CD14-positive monocyte (primary cell): ENCODE measurements around the gene SLC9A8. TPM values are rescaled to one million over a fixed set of nuclear protein-coding genes. Genes with fewer than 3 reads are reported as not detected.

Experiments
- DNase-seq, 3 donors: peaks; one replicate each; pipeline ENCODE4 v3.0.0-alpha.2; 2011 to 2022
- H2AFZ ChIP-seq: 2 replicates; pipeline ENCODE4 v1.6.0; 2012; ENCODE audit warnings: mild to moderate bottlenecking, low read depth, low read length, inconsistent platforms; ENCODE audit not compliant: insufficient read depth, poor library complexity, severe bottlenecking
- H3K27ac ChIP-seq, 2 donors: 1 replicate in 1 of 2; 2 replicates in 1 of 2; pipeline ENCODE4 v1.5.1; 2012 to 2013; ENCODE audit warnings: low read length in 2 of 2, control low read depth in 1 of 2, inconsistent platforms in 1 of 2, low read depth in 1 of 2, mild to moderate bottlenecking in 1 of 2
- H3K27me3 ChIP-seq, 2 donors: one replicate each; pipeline versions ENCODE4 v1.6.0 to v1.6.1; 2011 to 2013; ENCODE audit warnings: low read length in 2 of 2; ENCODE audit not compliant: control insufficient read depth in 2 of 2, insufficient read depth in 2 of 2
- H3K36me3 ChIP-seq, 2 donors: replicated peaks in 1 of 2; 1 replicate in 1 of 2; 2 replicates in 1 of 2; pipeline versions ENCODE4 v1.5.1 to v1.6.1; 2012 to 2013; ENCODE audit warnings: low read length in 2 of 2, control low read depth in 1 of 2, inconsistent platforms in 1 of 2, mild to moderate bottlenecking in 1 of 2; ENCODE audit not compliant: insufficient read depth in 2 of 2, control insufficient read depth in 1 of 2
- H3K4me1 ChIP-seq, 2 donors: 1 replicate in 1 of 2; 2 replicates in 1 of 2; pipeline versions ENCODE4 v1.5.1 to v1.6.1; 2012 to 2013; ENCODE audit warnings: low read length in 2 of 2, control low read depth in 1 of 2, inconsistent platforms in 1 of 2, mild to moderate bottlenecking in 1 of 2, moderate library complexity in 1 of 2; ENCODE audit not compliant: insufficient read depth in 2 of 2, control insufficient read depth in 1 of 2
- H3K4me2 ChIP-seq: replicated peaks from 2 replicates; pipeline ENCODE3; 2012; ENCODE audit warnings: low read length, moderate library complexity, mild to moderate bottlenecking; ENCODE audit not compliant: poor library complexity, severe bottlenecking; ENCODE audit errors: extremely low read depth
- H3K4me3 ChIP-seq, 3 experiments: fragments of 200-600 bp in 1 of 3; sonication (generic) in 1 of 3; replicated peaks in 1 of 3; 1 replicate in 2 of 3; 2 replicates in 1 of 3; pipeline ENCODE4 v1.5.1; 2011 to 2013; ENCODE audit warnings: low read length in 3 of 3, mild to moderate bottlenecking in 3 of 3, control low read depth in 2 of 3, low read depth in 2 of 3, inconsistent platforms in 1 of 3, moderate library complexity in 1 of 3
- H3K79me2 ChIP-seq: 2 replicates; pipeline ENCODE4 v1.6.0; 2012; ENCODE audit warnings: mild to moderate bottlenecking, control low read depth, inconsistent platforms, low read length, moderate library complexity; ENCODE audit not compliant: insufficient read depth
- H3K9ac ChIP-seq: 2 replicates; pipeline ENCODE4 v1.6.0; 2017; ENCODE audit warnings: low read length, mild to moderate bottlenecking; ENCODE audit not compliant: insufficient read depth, poor library complexity, severe bottlenecking
- H3K9me3 ChIP-seq, 2 donors: replicated peaks in 1 of 2; 1 replicate in 1 of 2; 2 replicates in 1 of 2; pipeline versions ENCODE4 v1.5.1 to v1.6.1; 2012 to 2013; ENCODE audit warnings: low read length in 2 of 2, control low read depth in 1 of 2; ENCODE audit not compliant: control insufficient read depth in 1 of 2, insufficient read depth in 1 of 2
- H4K20me1 ChIP-seq: 2 replicates; pipeline ENCODE4 v1.6.0; 2012; ENCODE audit warnings: mild to moderate bottlenecking, low read length, control low read depth, moderate library complexity; ENCODE audit not compliant: insufficient read depth
- H3K27ac Mint-ChIP-seq, 7 donors: one replicate each; pipeline ENCODE4 v1.8.0; 2020; ENCODE audit warnings: mild to moderate bottlenecking in 7 of 7, mixed read lengths in 7 of 7, moderate library complexity in 6 of 7, inconsistent platforms in 2 of 7
- H3K27me3 Mint-ChIP-seq, 3 donors: one replicate each; pipeline ENCODE4 v1.8.0; 2021 to 2022; ENCODE audit warnings: low read depth in 3 of 3, mild to moderate bottlenecking in 3 of 3, mixed read lengths in 3 of 3, moderate library complexity in 3 of 3, inconsistent platforms in 1 of 3
- H3K36me3 Mint-ChIP-seq, 2 donors: one replicate each; pipeline ENCODE4 v1.8.0; 2020; ENCODE audit warnings: mixed read lengths in 2 of 2, inconsistent platforms in 1 of 2, mild to moderate bottlenecking in 1 of 2
- H3K4me1 Mint-ChIP-seq: one replicate; pipeline ENCODE4 v1.8.0; 2020; ENCODE audit warnings: mild to moderate bottlenecking, mixed read lengths
- H3K4me3 Mint-ChIP-seq, 2 donors: one replicate each; pipeline ENCODE4 v1.8.0; 2020; ENCODE audit warnings: mild to moderate bottlenecking in 2 of 2, mixed read lengths in 2 of 2, moderate library complexity in 1 of 2
- H3K9me3 Mint-ChIP-seq, 7 donors: one replicate each; pipeline ENCODE4 v1.8.0; 2020 to 2022; ENCODE audit warnings: mixed read lengths in 7 of 7, mild to moderate bottlenecking in 6 of 7, moderate library complexity in 6 of 7, inconsistent platforms in 2 of 7
- WGBS: methylation state at CpG from one replicate; pipeline ENCODE4 v1.1.5; 2013; ENCODE audit warnings: missing lambda C conversion rate; ENCODE audit not compliant: insufficient coverage; 5-methylcytosine and 5-hydroxymethylcytosine counted together
- intact Hi-C, 2 donors: fragments of 100-400 bp; cut with micrococcal nuclease; formaldehyde crosslinking; loops; one replicate each; pipeline versions ENCODE4 v1.15.0 to v1.15.1; 2023
- polyA plus RNA-seq, 3 donors: library from polyadenylated mRNA; depleted of rRNA in 1 of 3; unstranded in 2 of 3; stranded (reverse) in 1 of 3; fragments of 300-500 nt in 2 of 3; fragments of >200 nt in 1 of 3; fragmentation: Illumina TruSeq in 2 of 3; gene quantifications; 1 replicate in 2 of 3; 2 replicates in 1 of 3; pipeline ENCODE4 v1.2.3, GENCODE V29; 2012 to 2021
- TF ChIP-seq, protein P1 (sequence below): fragments of 200-600 bp; IDR thresholded peaks from one replicate; pipeline ENCODE4 v1.8.0; 2022; ENCODE audit warnings: antibody characterized with exemption, mild to moderate bottlenecking

The SLC9A8 gene
- polyA plus RNA-seq, 3 donors: 3.0 to 14.6 (median 3.3) TPM

DNA sequence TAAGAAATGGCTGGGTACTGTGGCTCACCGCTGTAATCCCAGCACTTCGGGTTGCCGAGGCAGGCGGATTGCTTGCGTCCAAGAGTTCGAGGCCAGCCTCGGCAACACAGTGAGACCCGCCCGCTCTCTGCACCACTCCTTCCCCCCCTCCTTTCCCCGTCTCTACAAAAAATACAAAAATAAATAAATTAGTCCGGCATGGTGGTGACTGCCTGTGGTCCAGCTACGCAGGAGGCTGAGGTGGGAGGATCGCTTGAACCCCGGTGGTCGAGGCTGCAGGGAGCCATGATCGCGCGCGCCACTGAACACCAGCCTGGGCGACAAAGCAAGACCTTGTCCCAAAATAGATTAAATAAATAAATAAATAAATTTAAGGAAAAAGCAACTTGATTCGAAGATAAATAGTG is 123.1 kb downstream of the SLC9A8 start:
- peak overlapping the region in 1 of 2 donors; percentile 94 for H3K4me3 Mint-ChIP-seq
- H3K9me3 ChIP-seq: no peaks in the 10 kb centered on the region
- H3K27me3 ChIP-seq: no peaks in the 10 kb centered on the region
- H2AFZ ChIP-seq: peak overlapping the region; percentile 63
- peak overlapping the region; percentile 4 to 93 (median 43) for H3K4me3 ChIP-seq
- peaks cover 2 to 20% of the 10 kb centered on the region in 2 donors for H3K36me3 ChIP-seq
- intact Hi-C loops: loop anchor here in 1 of 2 donors (2.0 kb wide), 1 partner anchor 21 kb away; the partner anchor contains the start of gene SPATA2
- H3K4me1 Mint-ChIP-seq: peaks cover 48% of the 10 kb centered on the region
- peak overlapping the region; percentile 95 to 98 (median 97) for H3K27ac Mint-ChIP-seq
- WGBS: no CpG with 5 or more reads among the region's 21 CpGs
- no peaks in the 10 kb centered on the region for H3K27me3 Mint-ChIP-seq
- TF ChIP-seq, protein P1, sequence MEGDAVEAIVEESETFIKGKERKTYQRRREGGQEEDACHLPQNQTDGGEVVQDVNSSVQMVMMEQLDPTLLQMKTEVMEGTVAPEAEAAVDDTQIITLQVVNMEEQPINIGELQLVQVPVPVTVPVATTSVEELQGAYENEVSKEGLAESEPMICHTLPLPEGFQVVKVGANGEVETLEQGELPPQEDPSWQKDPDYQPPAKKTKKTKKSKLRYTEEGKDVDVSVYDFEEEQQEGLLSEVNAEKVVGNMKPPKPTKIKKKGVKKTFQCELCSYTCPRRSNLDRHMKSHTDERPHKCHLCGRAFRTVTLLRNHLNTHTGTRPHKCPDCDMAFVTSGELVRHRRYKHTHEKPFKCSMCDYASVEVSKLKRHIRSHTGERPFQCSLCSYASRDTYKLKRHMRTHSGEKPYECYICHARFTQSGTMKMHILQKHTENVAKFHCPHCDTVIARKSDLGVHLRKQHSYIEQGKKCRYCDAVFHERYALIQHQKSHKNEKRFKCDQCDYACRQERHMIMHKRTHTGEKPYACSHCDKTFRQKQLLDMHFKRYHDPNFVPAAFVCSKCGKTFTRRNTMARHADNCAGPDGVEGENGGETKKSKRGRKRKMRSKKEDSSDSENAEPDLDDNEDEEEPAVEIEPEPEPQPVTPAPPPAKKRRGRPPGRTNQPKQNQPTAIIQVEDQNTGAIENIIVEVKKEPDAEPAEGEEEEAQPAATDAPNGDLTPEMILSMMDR: no peak
- H3K4me1 ChIP-seq: peaks cover 45 to 51% of the 10 kb centered on the region in 2 donors
- peak overlapping the region; percentile 79 to 92 for H3K27ac ChIP-seq
- no peak overlapping the region for H3K9ac ChIP-seq
- DNase-seq: no peak
- H3K9me3 Mint-ChIP-seq: peaks cover 0 to 5% (median 0%) of the 10 kb centered on the region in 7 donors
- H3K79me2 ChIP-seq: peaks cover 49% of the 10 kb centered on the region
- H3K4me2 ChIP-seq: peak overlapping the region; percentile 91
- peaks cover 12 to 18% of the 10 kb centered on the region in 2 donors for H3K36me3 Mint-ChIP-seq
- H4K20me1 ChIP-seq: peaks cover 42% of the 10 kb centered on the region

DNA sequence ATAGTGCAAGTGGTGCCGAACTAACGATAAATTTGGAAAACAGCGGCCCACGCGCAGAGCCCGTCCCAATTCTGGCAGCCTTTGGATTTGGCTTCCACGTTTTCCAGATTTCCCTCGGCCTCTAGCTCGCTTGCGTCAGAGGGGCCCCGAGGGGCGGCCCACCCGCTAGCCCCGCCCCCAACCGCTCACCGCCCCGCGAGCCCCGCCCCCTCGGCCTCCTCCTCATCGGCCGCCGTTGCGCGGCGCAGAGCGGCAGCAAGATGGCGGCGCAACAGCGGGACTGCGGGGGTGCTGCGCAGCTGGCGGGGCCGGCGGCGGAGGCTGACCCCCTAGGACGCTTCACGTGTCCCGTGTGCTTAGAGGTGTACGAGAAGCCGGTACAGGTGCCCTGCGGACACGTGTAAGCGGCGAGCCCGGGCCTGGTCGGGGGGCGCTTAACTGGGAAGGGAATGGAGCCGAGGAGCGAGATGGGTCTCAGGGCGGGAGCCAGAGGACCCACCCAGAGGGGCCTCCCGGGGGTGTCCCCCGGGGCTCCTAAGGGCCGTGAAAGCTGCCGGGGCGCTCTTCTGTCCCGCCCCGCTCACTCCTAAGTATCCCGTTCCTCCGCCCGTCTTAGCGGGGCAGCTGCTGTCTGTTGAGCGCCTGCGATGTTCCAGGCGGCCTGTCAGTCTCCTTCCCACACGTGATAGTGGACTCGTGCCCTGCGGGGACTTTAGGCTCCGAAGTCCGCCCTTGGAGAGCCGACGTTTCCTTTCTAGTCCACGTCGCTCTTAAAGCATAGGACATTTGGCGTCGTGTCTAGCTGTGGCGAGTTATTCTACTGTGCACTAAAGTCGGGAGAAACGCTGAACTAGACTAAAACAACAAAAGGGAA is 123.8 kb downstream of the SLC9A8 start, which contains the start of gene RNF114:
Gene RNF114, plus strand, starts transcription at position 245 of the 874 bp plus-strand sequence. Its CDS starts 16 bp downstream, at position 261.
- no peaks in the 10 kb centered on the region for H3K27me3 Mint-ChIP-seq
- Histone ChIP-seq H3K4me1 (peaks cover 45 to 51% of the 10 kb centered on the region in 2 donors), H3K4me3 (peak within 1 kb of the TSS; percentile 82 to 93 (median 93)), H3K4me2 (peak within 1 kb of the TSS; percentile 91), H4K20me1 (peaks cover 48% of the 10 kb centered on the region), H3K79me2 (peaks cover 56% of the 10 kb centered on the region), H3K27ac (peak within 1 kb of the TSS; percentile 90 to 97), H2AFZ (peak within 1 kb of the TSS; percentile 88), H3K27me3 (no peaks in the 10 kb centered on the region), H3K36me3 (peaks cover 8 to 27% of the 10 kb centered on the region in 2 donors), H3K9ac (peak within 1 kb of the TSS; percentile 95), H3K9me3 (no peaks in the 10 kb centered on the region)
- TF ChIP-seq, protein P1: no peak
- H3K4me3 Mint-ChIP-seq: peak within 1 kb of the TSS; percentile 94 to 98
- peaks cover 17 to 24% of the 10 kb centered on the region in 2 donors for H3K36me3 Mint-ChIP-seq
- under 1% methylated on average over 68 of the region's 79 CpGs for WGBS
- H3K27ac Mint-ChIP-seq: peak within 1 kb of the TSS; percentile 95 to 98 (median 97)
- peaks cover 0 to 5% (median 0%) of the 10 kb centered on the region in 7 donors for H3K9me3 Mint-ChIP-seq
- intact Hi-C loops: loop anchor here in 1 of 2 donors (2.0 kb wide), 1 partner anchor 22 kb away; the partner anchor contains the start of gene SPATA2
- H3K4me1 Mint-ChIP-seq: peaks cover 51% of the 10 kb centered on the region
- DNase-seq: peak; percentile 87 to 89 (median 87)
